GM12878 (cell line): ENCODE data around the gene NEXMIF. TPM values are rescaled to one million over a fixed set of nuclear protein-coding genes. Genes with fewer than 3 reads are reported as not detected.

ENCODE experiments used
- BCL11A ChIP-seq: IDR thresholded peaks from 2 replicates; pipeline ENCODE4 v1.6.1; 2011; ENCODE audit warnings: low read depth, low read length
- IRF4 ChIP-seq: IDR thresholded peaks from 2 replicates; pipeline ENCODE4 v1.6.1; 2011; ENCODE audit warnings: low read depth, low read length
- MAX ChIP-seq: IDR thresholded peaks from 2 replicates; pipeline ENCODE4 v1.6.1; 2012; ENCODE audit warnings: low read depth, low read length, improper control_type of control experiment
- NFYA ChIP-seq: IDR thresholded peaks from 2 replicates; pipeline ENCODE4 v1.6.1; 2011; ENCODE audit warnings: low read depth, mild to moderate bottlenecking, low read length, improper control_type of control experiment, borderline replicate concordance
- NRF1 ChIP-seq: conservative IDR thresholded peaks from 2 replicates; pipeline ENCODE4 v1.6.1; 2011; ENCODE audit warnings: mild to moderate bottlenecking, low read depth, low read length, improper control_type of control experiment
- PAX5 ChIP-seq: IDR thresholded peaks from 2 replicates; pipeline ENCODE4 v1.6.1; 2011; ENCODE audit warnings: low read depth, low read length, borderline replicate concordance
- PKNOX1 ChIP-seq: fragments of 450-650 bp; IDR thresholded peaks from 2 replicates; pipeline ENCODE4 v1.6.1; 2016; ENCODE audit warnings: mild to moderate bottlenecking
- REST ChIP-seq: IDR thresholded peaks from 2 replicates; pipeline ENCODE4 v1.6.1; 2012; ENCODE audit warnings: mild to moderate bottlenecking, low read depth, low read length
- SIX5 ChIP-seq: IDR thresholded peaks from 2 replicates; pipeline ENCODE4 v1.6.1; 2011; ENCODE audit warnings: mild to moderate bottlenecking, low read depth, low read length, moderate library complexity; ENCODE audit not compliant: severe bottlenecking
- SP1 ChIP-seq: IDR thresholded peaks from one replicate; pipeline ENCODE4 v1.6.1; 2011; ENCODE audit warnings: low read depth, low read length
- polyA plus RNA-seq, 11 experiments: library from polyadenylated mRNA; depleted of rRNA in 4 of 11; unstranded in 6 of 11; stranded (reverse) in 5 of 11; fragments of >200 nt; fragmentation: Nextera tagmentation in 4 of 11; fragmentation: Illumina TruSeq in 1 of 11; extraction: Ambion mirVana in 4 of 11; extraction: Trizol in 1 of 11; gene quantifications; 1 replicate in 1 of 11; 2 replicates in 10 of 11; pipeline versions ENCODE4 v1.2.1 to v1.2.3, GENCODE V29; 2011 to 2016; ENCODE audit warnings: inconsistent platforms in 2 of 11, missing spikeins in 2 of 11, low read depth in 1 of 11
- total RNA-seq, 4 experiments: library from RNA; depleted of rRNA in 3 of 4; stranded (reverse); fragments of >200 nt in 3 of 4; fragmentation: Illumina TruSeq in 1 of 4; extraction: Trizol in 1 of 4; gene quantifications; 2 replicates each; pipeline versions ENCODE4 v1.2.1 to v1.2.3, GENCODE V29; 2013 to 2021
- TF ChIP-seq, protein P1 (sequence below), 3 experiments: IDR thresholded peaks in 2 of 3; conservative IDR thresholded peaks in 1 of 3; 2 replicates each; pipeline ENCODE4 v1.5.1; 2011; ENCODE audit warnings: low read depth in 3 of 3, low read length in 3 of 3, mild to moderate bottlenecking in 3 of 3, control low read depth in 2 of 3, moderate library complexity in 2 of 3, inconsistent platforms in 1 of 3, mixed read lengths in 1 of 3; ENCODE audit not compliant: control insufficient read depth in 2 of 3, insufficient read depth in 1 of 3; ENCODE audit errors: extremely low read depth in 1 of 3
- TF ChIP-seq, protein P2 (sequence below): IDR thresholded peaks from 2 replicates; pipeline ENCODE4 v1.6.1; 2012; ENCODE audit warnings: low read length, inconsistent platforms
- TF ChIP-seq, protein P3 (sequence below): fragments of 450-650 bp; formaldehyde crosslinking; IDR thresholded peaks from 2 replicates; pipeline ENCODE4 v1.4.0; 2020; ENCODE audit warnings: mild to moderate bottlenecking, moderate library complexity
- TF ChIP-seq, protein P4 (sequence below): IDR thresholded peaks from 2 replicates; pipeline ENCODE4 v1.6.1; 2011; ENCODE audit warnings: borderline replicate concordance, low read depth, mild to moderate bottlenecking, moderate library complexity, low read length; ENCODE audit not compliant: insufficient read depth, poor library complexity, severe bottlenecking

Gene NEXMIF
- total and polyA plus RNA-seq, 10 of the 15 experiments (the other 5 are each of a cell fraction or from before 2014, with no cell fraction given): 0.75 to 10.4 (median 4.3) TPM

- TF ChIP-seq, protein P1, sequence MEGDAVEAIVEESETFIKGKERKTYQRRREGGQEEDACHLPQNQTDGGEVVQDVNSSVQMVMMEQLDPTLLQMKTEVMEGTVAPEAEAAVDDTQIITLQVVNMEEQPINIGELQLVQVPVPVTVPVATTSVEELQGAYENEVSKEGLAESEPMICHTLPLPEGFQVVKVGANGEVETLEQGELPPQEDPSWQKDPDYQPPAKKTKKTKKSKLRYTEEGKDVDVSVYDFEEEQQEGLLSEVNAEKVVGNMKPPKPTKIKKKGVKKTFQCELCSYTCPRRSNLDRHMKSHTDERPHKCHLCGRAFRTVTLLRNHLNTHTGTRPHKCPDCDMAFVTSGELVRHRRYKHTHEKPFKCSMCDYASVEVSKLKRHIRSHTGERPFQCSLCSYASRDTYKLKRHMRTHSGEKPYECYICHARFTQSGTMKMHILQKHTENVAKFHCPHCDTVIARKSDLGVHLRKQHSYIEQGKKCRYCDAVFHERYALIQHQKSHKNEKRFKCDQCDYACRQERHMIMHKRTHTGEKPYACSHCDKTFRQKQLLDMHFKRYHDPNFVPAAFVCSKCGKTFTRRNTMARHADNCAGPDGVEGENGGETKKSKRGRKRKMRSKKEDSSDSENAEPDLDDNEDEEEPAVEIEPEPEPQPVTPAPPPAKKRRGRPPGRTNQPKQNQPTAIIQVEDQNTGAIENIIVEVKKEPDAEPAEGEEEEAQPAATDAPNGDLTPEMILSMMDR (IDR thresholded peaks at IDR 0.05 in 2 of 3, conservative IDR thresholded peaks at IDR 0.05 in 1 of 3; ENCODE audit: control insufficient read depth in 2 of 3, extremely low read depth in 1 of 3, insufficient read depth in 1 of 3, low read depth in 3 of 3, low read length in 3 of 3): no peak
- TF ChIP-seq SIX5 (no peak), BCL11A (peak; percentile 28; the same call in 1 of the 2 replicates), PAX5 (peak; percentile 83), SP1 (no peak), PKNOX1 (peak; percentile 52), REST (no peak), MAX (peak; percentile 41; the same call in 1 of the 2 replicates), NFYA (no peak), IRF4 (peak; percentile 78; the same call in 1 of the 2 replicates), NRF1 (no peak)
- TF ChIP-seq, protein P2, sequence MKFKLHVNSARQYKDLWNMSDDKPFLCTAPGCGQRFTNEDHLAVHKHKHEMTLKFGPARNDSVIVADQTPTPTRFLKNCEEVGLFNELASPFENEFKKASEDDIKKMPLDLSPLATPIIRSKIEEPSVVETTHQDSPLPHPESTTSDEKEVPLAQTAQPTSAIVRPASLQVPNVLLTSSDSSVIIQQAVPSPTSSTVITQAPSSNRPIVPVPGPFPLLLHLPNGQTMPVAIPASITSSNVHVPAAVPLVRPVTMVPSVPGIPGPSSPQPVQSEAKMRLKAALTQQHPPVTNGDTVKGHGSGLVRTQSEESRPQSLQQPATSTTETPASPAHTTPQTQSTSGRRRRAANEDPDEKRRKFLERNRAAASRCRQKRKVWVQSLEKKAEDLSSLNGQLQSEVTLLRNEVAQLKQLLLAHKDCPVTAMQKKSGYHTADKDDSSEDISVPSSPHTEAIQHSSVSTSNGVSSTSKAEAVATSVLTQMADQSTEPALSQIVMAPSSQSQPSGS: peak; percentile 67; the same call in 1 of the 2 replicates
- TF ChIP-seq, protein P3, sequence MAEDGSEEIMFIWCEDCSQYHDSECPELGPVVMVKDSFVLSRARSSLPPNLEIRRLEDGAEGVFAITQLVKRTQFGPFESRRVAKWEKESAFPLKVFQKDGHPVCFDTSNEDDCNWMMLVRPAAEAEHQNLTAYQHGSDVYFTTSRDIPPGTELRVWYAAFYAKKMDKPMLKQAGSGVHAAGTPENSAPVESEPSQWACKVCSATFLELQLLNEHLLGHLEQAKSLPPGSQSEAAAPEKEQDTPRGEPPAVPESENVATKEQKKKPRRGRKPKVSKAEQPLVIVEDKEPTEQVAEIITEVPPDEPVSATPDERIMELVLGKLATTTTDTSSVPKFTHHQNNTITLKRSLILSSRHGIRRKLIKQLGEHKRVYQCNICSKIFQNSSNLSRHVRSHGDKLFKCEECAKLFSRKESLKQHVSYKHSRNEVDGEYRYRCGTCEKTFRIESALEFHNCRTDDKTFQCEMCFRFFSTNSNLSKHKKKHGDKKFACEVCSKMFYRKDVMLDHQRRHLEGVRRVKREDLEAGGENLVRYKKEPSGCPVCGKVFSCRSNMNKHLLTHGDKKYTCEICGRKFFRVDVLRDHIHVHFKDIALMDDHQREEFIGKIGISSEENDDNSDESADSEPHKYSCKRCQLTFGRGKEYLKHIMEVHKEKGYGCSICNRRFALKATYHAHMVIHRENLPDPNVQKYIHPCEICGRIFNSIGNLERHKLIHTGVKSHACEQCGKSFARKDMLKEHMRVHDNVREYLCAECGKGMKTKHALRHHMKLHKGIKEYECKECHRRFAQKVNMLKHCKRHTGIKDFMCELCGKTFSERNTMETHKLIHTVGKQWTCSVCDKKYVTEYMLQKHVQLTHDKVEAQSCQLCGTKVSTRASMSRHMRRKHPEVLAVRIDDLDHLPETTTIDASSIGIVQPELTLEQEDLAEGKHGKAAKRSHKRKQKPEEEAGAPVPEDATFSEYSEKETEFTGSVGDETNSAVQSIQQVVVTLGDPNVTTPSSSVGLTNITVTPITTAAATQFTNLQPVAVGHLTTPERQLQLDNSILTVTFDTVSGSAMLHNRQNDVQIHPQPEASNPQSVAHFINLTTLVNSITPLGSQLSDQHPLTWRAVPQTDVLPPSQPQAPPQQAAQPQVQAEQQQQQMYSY (CRISPR knock-in tag): no peak
- TF ChIP-seq, protein P4, sequence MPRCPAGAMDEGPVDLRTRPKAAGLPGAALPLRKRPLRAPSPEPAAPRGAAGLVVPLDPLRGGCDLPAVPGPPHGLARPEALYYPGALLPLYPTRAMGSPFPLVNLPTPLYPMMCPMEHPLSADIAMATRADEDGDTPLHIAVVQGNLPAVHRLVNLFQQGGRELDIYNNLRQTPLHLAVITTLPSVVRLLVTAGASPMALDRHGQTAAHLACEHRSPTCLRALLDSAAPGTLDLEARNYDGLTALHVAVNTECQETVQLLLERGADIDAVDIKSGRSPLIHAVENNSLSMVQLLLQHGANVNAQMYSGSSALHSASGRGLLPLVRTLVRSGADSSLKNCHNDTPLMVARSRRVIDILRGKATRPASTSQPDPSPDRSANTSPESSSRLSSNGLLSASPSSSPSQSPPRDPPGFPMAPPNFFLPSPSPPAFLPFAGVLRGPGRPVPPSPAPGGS: peak; percentile 85
Measured at GRCh38 chrX:74890676-74891430, 34.4 kb downstream of the NEXMIF start (continued).
